ENCODE results near the gene ZNF154.

DNA sequence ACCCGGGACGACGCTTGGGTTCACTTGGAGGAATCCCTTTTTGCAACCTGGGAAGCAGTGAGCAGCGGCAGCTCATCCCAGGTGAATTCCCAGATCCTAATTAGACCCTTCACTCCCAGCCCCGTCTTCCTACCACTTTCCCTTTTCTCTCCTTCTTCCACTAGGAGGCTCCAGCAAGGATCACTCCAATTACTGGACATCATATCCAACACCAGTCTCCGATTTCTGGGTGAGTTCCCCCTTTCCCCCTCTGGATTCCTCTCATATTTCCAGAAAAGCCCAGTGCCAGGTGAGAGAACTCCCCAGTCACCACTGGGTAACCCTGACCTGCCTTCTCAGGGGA, 57.4 kb downstream of the ZNF154 start:
- TF ChIP-seq, protein P1, sequence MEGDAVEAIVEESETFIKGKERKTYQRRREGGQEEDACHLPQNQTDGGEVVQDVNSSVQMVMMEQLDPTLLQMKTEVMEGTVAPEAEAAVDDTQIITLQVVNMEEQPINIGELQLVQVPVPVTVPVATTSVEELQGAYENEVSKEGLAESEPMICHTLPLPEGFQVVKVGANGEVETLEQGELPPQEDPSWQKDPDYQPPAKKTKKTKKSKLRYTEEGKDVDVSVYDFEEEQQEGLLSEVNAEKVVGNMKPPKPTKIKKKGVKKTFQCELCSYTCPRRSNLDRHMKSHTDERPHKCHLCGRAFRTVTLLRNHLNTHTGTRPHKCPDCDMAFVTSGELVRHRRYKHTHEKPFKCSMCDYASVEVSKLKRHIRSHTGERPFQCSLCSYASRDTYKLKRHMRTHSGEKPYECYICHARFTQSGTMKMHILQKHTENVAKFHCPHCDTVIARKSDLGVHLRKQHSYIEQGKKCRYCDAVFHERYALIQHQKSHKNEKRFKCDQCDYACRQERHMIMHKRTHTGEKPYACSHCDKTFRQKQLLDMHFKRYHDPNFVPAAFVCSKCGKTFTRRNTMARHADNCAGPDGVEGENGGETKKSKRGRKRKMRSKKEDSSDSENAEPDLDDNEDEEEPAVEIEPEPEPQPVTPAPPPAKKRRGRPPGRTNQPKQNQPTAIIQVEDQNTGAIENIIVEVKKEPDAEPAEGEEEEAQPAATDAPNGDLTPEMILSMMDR (IDR thresholded peaks at IDR 0.05), result 0 out of 2 replicates have a peak, but pooled peaks have one; percentile 16
- TF ChIP-seq ZFX (IDR thresholded peaks at IDR 0.05; ENCODE audit: borderline replicate concordance), result no peak

Data from 22Rv1 (cell line).